ENCODE measurements around the gene GCSH.

Gene GCSH

DNA sequence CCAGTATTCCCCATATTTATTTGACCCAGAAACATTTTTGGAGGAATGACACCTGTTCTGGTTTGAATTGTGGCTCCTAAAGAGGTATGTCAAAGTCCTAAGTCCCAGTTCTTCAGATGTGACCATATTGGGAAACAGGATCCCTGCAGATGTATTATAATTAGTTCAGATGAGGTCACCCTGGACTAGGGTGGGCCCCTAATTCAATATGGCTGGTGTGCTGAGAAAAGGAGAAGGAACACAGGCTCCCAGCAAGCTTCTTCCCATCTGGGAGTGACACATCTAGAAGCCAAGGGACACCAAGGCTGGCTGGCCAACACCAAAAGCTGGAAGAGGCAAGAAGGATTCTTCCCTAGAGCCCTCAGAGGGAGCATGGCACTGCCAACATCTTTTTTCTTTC lies 3.8 kb upstream of the GCSH start:
- DNase-seq = no peak

DNA sequence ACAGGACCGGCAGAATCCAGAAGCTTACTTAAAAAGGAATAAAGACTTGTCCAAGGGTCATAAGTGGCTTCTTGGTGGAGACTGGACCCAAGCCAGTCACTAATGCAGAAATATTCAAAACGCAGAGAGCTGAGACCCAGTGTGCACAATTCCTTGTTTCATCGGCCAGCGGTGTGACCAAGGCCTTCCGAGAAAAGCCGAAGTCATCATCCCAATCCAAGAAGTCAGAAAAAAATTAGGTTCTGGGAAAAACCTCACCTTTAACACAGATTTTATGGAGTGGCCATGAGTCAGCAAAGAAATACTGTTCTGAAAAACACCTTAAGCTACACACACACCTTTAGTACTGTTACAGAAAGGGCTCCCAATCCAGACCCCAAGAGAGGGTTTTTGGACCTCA lies 1.0 kb upstream of the GCSH start:
- DNase-seq = no peak

DNA sequence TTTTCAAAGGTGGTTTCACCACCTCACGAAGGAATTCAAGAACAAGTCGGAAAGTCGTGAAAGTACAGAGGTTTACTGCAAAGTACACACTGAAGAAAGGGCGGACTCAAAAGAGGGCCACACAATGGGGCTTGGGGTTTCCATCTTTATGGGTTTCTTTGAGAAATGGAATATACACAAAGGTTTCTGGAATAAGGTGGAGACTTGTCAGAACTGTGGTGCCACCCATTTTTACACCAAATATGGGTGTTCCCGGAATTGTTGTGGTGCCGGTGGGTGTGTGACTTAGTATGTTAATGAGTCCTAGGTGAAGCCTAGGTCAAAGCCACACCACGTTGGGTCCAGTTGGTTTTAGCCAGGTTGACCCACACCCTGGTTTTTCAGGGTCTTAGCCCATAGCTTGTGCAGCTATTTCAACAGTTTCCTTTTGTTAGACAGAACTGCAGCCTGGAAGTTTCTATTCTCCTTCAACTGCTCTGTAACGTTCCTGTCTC lies 567 bp upstream of the GCSH start:
- no peak for DNase-seq

- DNase-seq = no peak
Measured at GRCh38 chr16:81095653-81095952, 592 bp downstream of the GCSH start.

DNA sequence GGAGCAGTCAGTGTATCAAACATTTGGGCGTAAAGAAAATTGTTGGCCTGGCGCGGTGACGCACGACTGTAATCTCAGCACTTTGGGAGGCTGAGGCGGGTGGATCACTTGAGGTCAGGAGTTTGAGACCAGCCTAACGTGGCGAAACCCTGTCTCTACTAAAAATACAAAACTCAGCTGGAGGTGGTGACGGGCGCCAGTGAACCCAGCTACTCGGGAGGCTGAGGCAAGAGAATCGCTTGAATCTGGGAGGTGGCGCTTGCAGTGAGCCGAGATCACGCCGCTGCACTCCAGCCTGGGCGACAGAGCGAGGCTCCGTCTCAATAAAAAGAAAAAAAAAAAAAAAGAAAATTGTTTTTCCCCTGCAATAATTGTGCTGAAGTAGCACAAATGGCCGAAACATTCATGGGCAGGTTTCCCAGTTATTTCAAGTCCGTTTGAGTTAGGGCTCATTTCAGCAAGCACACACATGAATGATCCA lies 1.4 kb downstream of the GCSH start:
- DNase-seq = no peak

- DNase-seq = no peak
Measured at GRCh38 chr16:81088836-81089235, 7.4 kb downstream of the GCSH start.

DNA sequence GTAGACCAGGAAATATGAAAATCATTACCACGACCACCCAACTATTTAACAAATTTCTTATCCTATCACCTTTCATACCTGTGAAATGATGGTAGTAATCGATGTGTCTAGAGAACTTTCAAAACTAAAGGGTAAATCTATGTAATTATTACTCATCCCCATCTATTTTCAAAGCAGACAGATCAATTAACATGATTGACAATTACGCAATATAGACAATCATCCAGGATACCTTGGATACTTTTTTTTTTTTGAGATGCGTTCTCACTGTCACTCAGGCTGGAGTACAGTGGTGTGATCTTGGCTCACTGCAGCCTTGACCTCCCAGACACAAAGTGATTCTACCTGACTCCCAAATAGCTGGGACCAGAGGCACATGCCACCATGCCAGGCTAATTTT lies 15.2 kb downstream of the GCSH start:
- DNase-seq = no peak

DNA sequence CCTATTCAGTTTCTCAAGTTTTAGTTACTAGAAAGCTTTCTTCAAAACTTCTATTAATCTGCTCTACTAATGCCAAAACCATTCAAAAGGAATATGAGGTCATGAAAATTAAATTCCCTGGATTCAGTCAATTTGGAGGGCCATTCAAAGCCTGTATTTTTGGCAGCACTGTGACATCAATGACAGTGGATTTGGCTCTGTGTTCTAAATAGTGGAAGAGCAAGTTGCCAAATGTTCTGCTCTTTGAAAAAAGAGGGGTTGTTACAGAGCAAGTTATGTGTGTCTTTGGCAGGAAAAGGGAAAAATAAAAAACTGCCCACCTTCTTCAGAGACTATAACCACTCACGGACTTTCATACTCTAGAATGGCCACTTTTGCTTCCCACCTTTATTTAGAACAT lies 16.0 kb downstream of the GCSH start:
- no peak for DNase-seq

DNA sequence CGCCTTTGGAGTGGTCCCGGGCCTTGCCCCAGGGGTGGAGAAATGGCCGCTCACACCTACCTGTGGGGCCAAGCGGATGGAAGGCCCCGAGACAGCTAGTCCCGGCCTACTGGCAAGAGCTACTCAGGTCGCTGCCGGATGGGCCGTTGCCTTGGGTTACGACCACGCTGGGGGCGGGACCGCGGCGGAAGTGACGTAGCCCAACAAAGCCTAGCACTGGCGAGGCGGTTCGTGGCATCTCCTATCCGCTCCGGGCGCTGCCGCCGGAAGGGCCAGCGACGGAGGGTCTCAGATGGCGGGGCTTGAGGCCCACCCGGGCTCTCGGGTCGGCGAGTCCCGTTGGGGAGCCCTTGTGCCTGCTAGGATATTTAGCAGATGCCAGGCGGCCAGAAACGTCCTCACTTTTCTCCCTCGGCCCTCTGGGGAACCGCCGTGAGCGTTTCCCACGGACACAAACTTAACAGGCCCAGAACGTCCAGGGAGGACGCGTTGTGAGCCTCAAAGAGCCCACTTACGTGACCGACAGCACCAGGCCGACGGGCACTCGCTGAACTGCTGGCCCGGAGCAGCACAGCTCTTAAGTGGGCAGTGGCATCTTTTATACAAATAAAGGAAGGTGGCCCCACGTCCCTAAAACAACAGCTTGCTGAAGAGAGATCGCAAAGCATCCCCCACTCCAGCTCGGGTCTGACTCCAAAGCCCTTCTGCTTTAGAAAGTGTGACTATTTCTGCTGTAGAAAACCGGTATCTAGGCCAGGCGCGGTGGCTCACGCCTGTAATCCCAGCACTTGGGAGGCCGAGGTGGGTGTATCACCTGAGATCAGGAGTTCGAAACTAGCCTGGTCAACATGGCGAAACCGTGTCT lies 18.9 kb downstream of the GCSH start, which contains the start of gene C16orf46:
TSS of gene C16orf46 (minus strand) at position 163 of the 865 bp plus-strand sequence. CDS start 13,283 bp downstream, outside the sequence.
- peak; percentile 24 for DNase-seq

DNA sequence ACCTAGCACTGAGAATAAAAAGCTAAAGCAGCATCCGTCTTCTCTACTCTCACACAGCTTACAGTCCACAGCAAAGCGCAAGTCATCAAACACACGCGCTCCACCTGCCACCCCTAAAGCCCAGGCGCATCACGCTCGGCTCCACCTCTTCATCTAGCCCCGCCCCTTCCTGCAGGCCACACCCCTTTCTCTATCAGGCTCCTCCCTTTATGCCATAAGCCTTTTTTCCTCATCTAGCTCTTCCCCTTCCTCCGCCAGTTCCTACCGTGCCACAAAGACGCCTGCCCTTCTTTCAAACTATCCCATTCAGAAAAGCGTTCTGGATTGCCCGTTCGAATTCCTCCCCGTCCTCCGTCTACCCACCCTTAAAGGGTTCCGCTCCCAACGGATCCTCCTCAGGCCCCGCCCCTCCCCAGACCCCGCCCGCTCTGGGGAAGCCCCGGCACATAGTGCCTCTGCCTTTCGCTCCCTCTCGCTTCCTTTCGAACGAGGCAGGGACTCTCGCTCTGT lies 19.6 kb downstream of the GCSH start:
- peak; percentile 31 for DNase-seq

- DNase-seq = no peak
Measured at GRCh38 chr16:81073560-81074330, 22.4 kb downstream of the GCSH start.

GRCh38 chr16:81071805-81072204 lies 24.4 kb downstream of the GCSH start:
- no peak for DNase-seq

DNA sequence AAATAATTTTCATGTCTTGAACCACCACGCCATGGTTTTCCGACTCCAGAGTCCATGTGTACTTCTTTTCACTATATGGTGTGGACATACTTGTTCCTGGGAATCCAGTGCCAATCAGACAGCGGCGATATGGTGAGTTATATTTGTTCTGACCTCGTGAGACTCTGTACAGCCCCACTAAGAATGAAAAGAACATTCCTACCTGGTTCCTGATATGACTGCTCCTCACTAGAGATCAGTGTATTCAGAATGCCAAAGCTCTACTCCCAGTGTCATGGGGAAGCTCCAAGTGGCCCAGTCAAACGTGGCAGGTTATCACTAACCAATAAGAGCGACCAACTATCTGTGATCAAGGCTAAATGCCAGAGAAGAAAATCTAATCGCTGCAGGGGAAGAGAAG lies 25.2 kb downstream of the GCSH start:
- no peak for DNase-seq

DNA sequence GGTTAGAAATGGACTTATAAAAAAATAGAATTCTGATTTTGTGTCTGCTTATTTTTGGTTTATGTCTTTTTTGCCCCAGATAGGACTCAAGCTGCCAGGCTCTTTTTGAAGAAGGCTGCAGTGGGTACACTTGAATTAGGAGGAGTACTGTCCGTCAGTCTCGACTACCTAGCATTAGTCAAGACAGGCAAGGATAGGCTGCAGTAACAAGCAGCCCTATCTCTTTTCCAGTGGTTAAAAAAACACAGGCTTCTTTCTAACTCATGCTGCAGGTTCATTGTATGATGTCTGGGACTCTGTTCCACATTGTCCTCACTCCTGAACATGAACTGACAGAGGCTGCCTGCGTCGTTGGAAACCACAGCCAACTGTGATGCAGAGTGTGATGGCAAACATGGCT lies 27.1 kb downstream of the GCSH start:
- no peak for DNase-seq

DNA sequence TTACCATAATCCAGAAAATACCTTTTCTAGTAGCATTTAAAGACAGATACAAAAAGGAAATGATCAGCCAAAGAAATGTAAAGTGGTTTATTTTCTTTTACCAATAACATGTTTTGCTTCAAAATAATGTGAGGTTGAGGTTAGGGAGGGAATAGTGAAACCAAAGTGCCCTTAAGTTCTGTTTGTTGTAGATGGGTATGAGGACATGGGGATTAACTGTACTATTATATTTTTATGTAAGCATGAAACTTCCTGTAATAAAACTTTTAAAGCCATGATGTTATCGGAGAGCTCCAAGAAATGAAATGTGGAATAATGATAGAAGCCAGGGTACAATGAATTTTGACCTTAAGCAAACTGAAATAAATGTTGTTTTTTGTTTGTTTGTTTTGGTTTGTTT lies 29.0 kb downstream of the GCSH start:
- DNase-seq = no peak

DNA sequence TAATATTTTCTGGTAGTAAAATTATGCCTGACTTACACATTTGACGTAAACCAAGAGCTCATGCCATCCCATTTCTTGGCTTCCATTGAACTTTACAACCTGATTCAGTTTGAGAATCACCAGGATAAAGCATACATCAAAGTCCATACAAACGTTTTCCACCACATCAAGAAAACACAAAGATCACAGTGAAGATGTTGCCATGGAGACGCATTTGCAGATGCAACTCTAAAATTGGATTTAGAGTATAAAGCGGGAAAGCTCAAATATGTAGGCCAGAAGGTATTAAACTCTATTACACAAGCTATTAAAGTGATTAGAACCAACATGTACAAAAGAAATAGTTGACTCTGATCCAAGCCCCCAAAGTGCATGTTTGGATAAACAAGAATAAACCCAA lies 29.5 kb downstream of the GCSH start:
- DNase-seq = no peak

- no peak for DNase-seq
Measured at GRCh38 chr16:81061871-81062608, 34.2 kb downstream of the GCSH start.

- no peak for DNase-seq
Measured at GRCh38 chr16:81061307-81061640, 34.9 kb downstream of the GCSH start.

DNA sequence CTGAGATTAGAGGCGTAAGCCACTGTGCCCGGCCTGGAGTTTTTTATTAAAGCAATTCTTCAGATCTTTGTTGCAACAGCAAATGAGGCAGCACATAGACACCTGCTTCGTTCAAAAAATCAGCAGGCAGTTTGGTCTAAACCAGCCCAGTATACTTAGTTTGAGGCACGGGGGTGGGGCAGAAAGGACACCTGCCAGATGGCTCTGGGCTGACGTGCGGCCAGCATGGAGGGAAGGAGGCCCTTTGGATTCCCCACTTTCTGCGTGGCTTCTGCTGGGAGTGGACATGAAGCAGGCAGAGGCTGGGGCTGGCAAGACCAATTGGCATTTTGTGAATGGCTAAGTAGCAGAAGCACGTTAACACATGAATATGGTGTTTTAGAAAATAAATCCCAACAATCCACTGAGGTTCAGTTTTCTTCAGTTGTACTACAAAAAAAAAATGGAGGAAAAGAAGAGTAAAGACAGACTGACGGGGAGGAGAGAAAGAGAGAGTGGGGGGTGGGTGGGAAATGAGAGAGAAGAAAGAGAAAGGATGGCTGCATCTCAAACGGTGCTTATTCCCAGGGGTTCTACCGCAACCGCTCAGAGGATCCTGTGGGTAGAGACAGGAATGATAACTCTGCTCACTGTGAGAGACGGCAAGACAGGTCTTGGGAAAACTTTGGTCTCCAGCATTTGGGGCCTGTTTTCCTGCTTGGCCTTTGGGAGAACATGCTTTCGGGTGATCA lies 35.5 kb downstream of the GCSH start:
- DNase-seq = no peak

DNA sequence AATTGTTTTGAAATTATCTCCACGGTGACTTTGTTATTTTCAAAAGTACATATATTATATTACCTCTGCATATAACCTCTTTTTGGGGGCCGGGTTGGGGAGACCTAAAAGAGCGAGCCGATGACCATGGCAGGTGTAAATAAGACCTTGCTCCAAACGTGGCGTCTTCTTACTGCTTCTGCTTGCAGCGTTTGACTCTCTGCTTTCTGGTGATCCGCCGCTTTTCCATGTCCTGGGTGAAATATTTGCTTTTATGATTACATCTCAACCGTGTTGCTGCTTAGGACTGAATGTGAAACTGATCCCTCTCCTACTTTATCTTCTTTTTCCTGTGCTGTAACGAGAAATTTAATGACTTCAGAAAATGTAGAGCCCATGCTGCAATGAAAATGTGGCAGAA lies 42.4 kb downstream of the GCSH start:
- DNase-seq = no peak

DNA sequence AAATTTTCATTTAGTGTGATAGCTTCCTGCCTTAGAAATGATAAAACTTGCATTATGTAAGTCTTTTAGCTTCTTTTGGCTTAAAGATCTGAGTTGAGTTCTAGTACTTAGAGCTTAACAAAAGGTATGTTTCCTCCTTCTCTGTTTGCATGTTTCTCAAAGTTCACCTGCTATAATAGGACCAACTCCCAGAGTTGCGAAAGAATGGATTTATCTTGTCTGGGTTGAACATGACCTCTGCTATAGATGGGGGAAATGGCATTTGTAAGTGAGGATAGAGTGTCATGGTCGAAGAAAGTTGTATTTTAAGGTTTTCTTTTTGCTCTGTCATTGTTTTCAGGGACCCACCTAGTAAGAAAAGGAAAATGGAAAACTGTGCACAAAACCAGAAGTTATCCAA lies 53.4 kb downstream of the GCSH start:
- no peak for DNase-seq

DNA sequence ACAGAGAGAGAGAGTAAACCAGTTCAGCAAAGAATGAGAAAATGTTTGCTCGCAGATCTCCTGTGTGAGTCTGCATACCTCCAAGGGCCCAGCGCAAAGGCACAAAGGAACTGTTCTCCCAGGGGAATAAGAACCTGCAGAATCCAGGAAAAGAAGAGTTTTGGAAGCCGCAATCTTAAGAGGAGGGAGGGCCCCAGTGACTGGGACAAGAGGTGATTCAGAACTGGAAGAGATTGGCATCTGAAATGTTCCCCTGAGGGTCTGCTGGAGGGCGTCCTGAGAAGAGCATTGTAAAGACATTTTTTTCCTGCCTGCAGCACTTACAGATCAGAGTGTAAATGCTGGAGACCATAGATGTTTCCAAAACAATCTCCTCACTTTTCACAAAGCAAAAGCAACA lies 54.5 kb downstream of the GCSH start:
- no peak for DNase-seq

DNA sequence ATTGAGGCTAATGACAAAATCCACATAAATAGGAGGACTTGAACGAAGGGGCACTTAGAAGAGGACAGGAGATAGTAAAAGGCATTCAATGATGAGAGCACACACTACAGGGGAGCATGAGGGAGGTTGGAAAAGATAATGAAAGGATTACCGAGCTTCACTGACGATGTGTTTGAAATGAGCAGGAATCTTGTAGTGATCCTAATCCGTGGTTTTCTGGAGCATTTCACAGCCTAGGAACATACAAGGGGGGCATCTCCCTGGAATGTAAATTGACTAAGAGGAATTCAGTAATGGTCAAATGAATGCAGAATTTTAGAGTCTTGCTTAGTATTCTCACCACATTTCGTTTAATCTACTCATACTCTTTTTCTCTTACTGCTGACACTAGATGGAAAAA lies 55.4 kb downstream of the GCSH start:
- DNase-seq = no peak
